PC-9 (cell line): ENCODE data around the gene CDH20. TPM values are rescaled to one million over a fixed set of nuclear protein-coding genes. Genes with fewer than 3 reads are reported as not detected.

Experiments
- BruUV-seq: library from RNA; stranded (reverse); fragments of 400-500 nt; replicated peaks from 2 replicates; lab custom pipeline; 2021; lab: Mats Ljungman, UMichigan
- CTCF ChIA-PET: fragments of 300-600 bp; sonication (Branson Sonifier 250); formaldehyde crosslinking; loops from one replicate; lab custom pipeline; 2022; ENCODE audit warnings: antibody characterized with exemption; lab: Charles Lee
- POLR2A ChIA-PET: fragments of 300-600 bp; sonication (Branson Sonifier 250); formaldehyde crosslinking; loops from one replicate; lab custom pipeline; 2022; ENCODE audit warnings: antibody characterized with exemption; ENCODE audit not compliant: unreplicated experiment; lab: Charles Lee
- DNase-seq, 2 experiments: peaks; one replicate each; pipeline versions ENCODE4 v3.0.0 to v3.0.0-alpha.2; 2015 to 2022; ENCODE audit warnings: mixed read lengths in 1 of 2
- H2AFZ ChIP-seq: fragments of 200-600 bp; sonication (generic); 2 replicates; pipeline ENCODE4 v1.8.1; 2017; ENCODE audit warnings: antibody characterized with exemption
- H3F3A ChIP-seq: fragments of 200-600 bp; sonication (generic); 2 replicates; pipeline ENCODE4 v1.8.1; 2017; ENCODE audit warnings: antibody characterized with exemption, mild to moderate bottlenecking, low read depth; ENCODE audit not compliant: insufficient read depth
- H3K27ac ChIP-seq: fragments of 200-600 bp; sonication (generic); 2 replicates; pipeline ENCODE4 v1.6.1; 2016; ENCODE audit warnings: mixed run types
- H3K27me3 ChIP-seq: fragments of 200-600 bp; sonication (generic); 2 replicates; pipeline ENCODE4 v1.6.1; 2016; ENCODE audit warnings: low read depth, mixed run types; ENCODE audit not compliant: insufficient read depth
- H3K36me3 ChIP-seq: fragments of 200-600 bp; sonication (generic); 2 replicates; pipeline ENCODE4 v1.6.1; 2016; ENCODE audit warnings: low read depth, mixed run types
- H3K4me1 ChIP-seq: fragments of 200-600 bp; sonication (generic); replicated peaks from 2 replicates; pipeline ENCODE4 v1.6.1; 2016; ENCODE audit warnings: mixed run types; ENCODE audit not compliant: insufficient read depth
- H3K4me2 ChIP-seq: fragments of 200-600 bp; sonication (generic); 2 replicates; pipeline ENCODE4 v1.6.1; 2017; ENCODE audit warnings: mixed run types
- H3K4me3 ChIP-seq: fragments of 200-600 bp; sonication (generic); 2 replicates; pipeline ENCODE4 v1.6.1; 2016; ENCODE audit warnings: mixed run types
- H3K79me2 ChIP-seq: fragments of 200-600 bp; sonication (generic); 2 replicates; pipeline ENCODE4 v1.6.1; 2017; ENCODE audit warnings: low read depth, mixed run types
- H3K9me2 ChIP-seq: fragments of 200-600 bp; sonication (generic); 2 replicates; pipeline ENCODE4 v1.8.1; 2017; ENCODE audit warnings: mild to moderate bottlenecking; ENCODE audit not compliant: insufficient read depth
- H3K9me3 ChIP-seq: fragments of 200-600 bp; sonication (generic); 2 replicates; pipeline ENCODE4 v1.8.1; 2016; ENCODE audit warnings: low read depth; ENCODE audit not compliant: insufficient read depth
- H4K20me1 ChIP-seq: fragments of 200-600 bp; sonication (generic); 2 replicates; pipeline ENCODE4 v1.8.1; 2017; ENCODE audit not compliant: insufficient read depth
- EZH2 ChIP-seq: fragments of 200-600 bp; sonication (generic); IDR thresholded peaks from 2 replicates; pipeline ENCODE4 v1.8.0; 2017; ENCODE audit warnings: antibody characterized with exemption, low read depth
- intact Hi-C: fragments of 100-400 bp; cut with micrococcal nuclease; formaldehyde crosslinking; loops from one replicate; pipeline ENCODE4 v1.10.0; 2022; ENCODE audit not compliant: unreplicated experiment
- total RNA-seq: library from RNA; stranded (reverse); gene quantifications from 2 replicates; pipeline ENCODE4 v1.2.3, GENCODE V29; 2021
- TF ChIP-seq, protein P1 (sequence below): fragments of 200-600 bp; sonication (generic); conservative IDR thresholded peaks from 2 replicates; pipeline ENCODE4 v1.6.1; 2017; ENCODE audit warnings: mixed run types, antibody characterized with exemption, mild to moderate bottlenecking, moderate library complexity

The CDH20 gene
- total RNA-seq, 1 experiment from 2014 or later: not detected

DNA sequence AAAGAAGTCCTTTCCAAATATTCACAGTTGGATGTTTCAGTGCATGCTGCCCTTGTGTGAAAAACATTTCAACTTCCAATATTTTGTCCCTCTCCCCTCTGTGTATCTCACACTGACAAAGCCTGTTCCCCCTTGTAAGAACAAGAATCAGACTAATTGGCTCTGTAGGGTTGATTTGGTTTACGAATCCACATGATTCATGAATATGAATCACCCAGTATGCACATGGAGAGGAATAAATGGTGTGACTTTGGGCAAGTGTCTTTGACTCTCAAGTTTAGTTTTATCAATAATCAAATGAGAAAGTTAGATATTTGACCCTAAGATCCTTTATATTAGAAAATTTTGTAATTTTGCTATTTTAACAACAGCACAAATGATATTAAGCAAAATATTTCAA is 9.3 kb upstream of the CDH20 start:
- intact Hi-C loops: loop anchor here (5.0 kb wide), 1 partner anchor 808 kb away; no protein-coding TSS in a partner anchor
- no peaks in the 10 kb centered on the region for H3K9me2 ChIP-seq
- DNase-seq: no peak
- H3K9me3 ChIP-seq: no peaks in the 10 kb centered on the region
- BruUV-seq: no TSS peak
- no peaks in the 10 kb centered on the region for H4K20me1 ChIP-seq
- no peaks in the 10 kb centered on the region for H3F3A ChIP-seq
- ChIA-PET CTCF (no interaction called here), POLR2A (no interaction called here)
- no peaks in the 10 kb centered on the region for H3K4me1 ChIP-seq
- no peak overlapping the region for H3K4me2 ChIP-seq
- TF ChIP-seq EZH2: no peak
- no peak overlapping the region for H2AFZ ChIP-seq
- no peaks in the 10 kb centered on the region for H3K27me3 ChIP-seq
- no peak overlapping the region for H3K27ac ChIP-seq
- H3K36me3 ChIP-seq: no peaks in the 10 kb centered on the region
- H3K79me2 ChIP-seq: no peaks in the 10 kb centered on the region
- no peak overlapping the region for H3K4me3 ChIP-seq

DNA sequence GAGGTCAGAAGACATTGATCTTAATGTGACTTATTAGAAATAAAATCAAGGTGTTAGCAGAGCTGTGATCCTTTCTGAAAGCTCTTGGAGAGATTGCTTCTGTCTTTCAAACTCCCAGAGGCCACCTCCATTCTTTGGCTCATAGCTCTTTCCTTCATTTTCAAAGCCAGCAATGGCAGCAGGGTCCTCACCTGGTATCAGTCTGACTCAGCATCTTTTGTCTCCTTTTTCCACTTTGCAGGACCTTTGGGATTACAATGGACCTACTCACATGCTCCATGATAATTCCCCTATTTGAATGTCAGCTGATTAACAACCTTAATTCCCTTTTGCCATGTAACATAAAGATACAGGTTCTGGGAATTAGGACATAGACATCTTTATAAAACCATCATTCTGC is 6.8 kb upstream of the CDH20 start:
- Histone ChIP-seq H3K79me2 (no peaks in the 10 kb centered on the region), H3K4me2 (no peak overlapping the region), H3K27ac (no peak overlapping the region), H3K4me3 (no peak overlapping the region), H4K20me1 (no peaks in the 10 kb centered on the region), H2AFZ (no peak overlapping the region), H3K4me1 (no peaks in the 10 kb centered on the region), H3K27me3 (no peaks in the 10 kb centered on the region), H3F3A (no peaks in the 10 kb centered on the region), H3K36me3 (no peaks in the 10 kb centered on the region), H3K9me2 (no peaks in the 10 kb centered on the region), H3K9me3 (no peaks in the 10 kb centered on the region)
- ChIA-PET CTCF (no interaction called here), POLR2A (no interaction called here)
- intact Hi-C loops: no loop called here
- DNase-seq: no peak
- BruUV-seq: no TSS peak
- no peak for TF ChIP-seq EZH2
- TF ChIP-seq, protein P1, sequence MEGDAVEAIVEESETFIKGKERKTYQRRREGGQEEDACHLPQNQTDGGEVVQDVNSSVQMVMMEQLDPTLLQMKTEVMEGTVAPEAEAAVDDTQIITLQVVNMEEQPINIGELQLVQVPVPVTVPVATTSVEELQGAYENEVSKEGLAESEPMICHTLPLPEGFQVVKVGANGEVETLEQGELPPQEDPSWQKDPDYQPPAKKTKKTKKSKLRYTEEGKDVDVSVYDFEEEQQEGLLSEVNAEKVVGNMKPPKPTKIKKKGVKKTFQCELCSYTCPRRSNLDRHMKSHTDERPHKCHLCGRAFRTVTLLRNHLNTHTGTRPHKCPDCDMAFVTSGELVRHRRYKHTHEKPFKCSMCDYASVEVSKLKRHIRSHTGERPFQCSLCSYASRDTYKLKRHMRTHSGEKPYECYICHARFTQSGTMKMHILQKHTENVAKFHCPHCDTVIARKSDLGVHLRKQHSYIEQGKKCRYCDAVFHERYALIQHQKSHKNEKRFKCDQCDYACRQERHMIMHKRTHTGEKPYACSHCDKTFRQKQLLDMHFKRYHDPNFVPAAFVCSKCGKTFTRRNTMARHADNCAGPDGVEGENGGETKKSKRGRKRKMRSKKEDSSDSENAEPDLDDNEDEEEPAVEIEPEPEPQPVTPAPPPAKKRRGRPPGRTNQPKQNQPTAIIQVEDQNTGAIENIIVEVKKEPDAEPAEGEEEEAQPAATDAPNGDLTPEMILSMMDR: no peak

DNA sequence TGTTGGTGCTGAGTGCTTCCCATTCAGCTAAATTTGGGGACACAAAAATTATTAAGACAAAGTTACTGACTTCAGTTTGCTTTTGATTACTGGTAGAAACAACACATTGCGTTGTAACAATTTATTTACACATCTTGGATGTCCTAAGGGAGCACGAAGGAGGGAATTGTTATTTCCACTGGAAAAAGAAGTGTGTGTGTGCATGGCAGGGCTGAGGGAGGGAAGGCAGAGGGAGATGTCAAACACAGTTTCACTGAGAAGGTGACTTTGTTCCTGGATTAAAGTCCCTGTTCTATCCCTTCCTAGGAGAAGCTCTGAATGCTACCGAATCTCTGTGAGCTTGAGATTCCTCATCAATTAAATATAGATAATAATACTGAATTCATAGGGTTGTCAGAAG is 3.8 kb upstream of the CDH20 start:
- POLR2A ChIA-PET: no interaction called here
- Histone ChIP-seq H3K4me2 (no peak overlapping the region), H2AFZ (no peak overlapping the region), H3K4me1 (no peaks in the 10 kb centered on the region), H4K20me1 (no peaks in the 10 kb centered on the region), H3K36me3 (no peaks in the 10 kb centered on the region), H3K9me3 (no peaks in the 10 kb centered on the region), H3K9me2 (no peaks in the 10 kb centered on the region), H3K4me3 (no peak overlapping the region), H3K27ac (no peak overlapping the region), H3F3A (no peaks in the 10 kb centered on the region), H3K27me3 (no peaks in the 10 kb centered on the region), H3K79me2 (no peaks in the 10 kb centered on the region)
- BruUV-seq: no TSS peak
- intact Hi-C loops: no loop called here
- no peak for TF ChIP-seq EZH2
- TF ChIP-seq, protein P1: no peak
- no peak for DNase-seq
- CTCF ChIA-PET: no interaction called here

DNA sequence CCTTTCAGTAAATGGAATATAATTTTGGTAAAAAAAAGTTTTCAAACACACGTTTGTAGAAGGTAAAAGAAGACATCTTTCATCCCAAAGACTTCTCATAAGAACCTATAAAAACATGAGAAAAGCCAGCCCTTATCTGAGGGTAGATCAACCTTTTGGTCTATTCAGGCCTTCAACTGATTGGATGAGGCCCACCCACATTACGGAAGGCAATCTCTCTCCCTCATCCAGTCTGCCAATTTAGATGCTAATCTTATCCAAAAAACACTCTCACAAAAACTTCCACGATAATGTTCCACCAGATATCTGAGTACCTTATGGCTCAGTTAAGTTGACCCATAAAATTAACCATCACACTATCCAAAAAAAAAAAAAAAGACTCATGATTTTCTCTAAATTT is 2.2 kb upstream of the CDH20 start:
- intact Hi-C loops: no loop called here
- H3K4me1 ChIP-seq: no peaks in the 10 kb centered on the region
- BruUV-seq: no TSS peak
- no peak for DNase-seq
- H3K9me2 ChIP-seq: no peaks in the 10 kb centered on the region
- H3K36me3 ChIP-seq: no peaks in the 10 kb centered on the region
- H3F3A ChIP-seq: no peaks in the 10 kb centered on the region
- H3K9me3 ChIP-seq: no peaks in the 10 kb centered on the region
- H2AFZ ChIP-seq: no peak overlapping the region
- no peaks in the 10 kb centered on the region for H4K20me1 ChIP-seq
- POLR2A ChIA-PET: no interaction called here
- CTCF ChIA-PET: no interaction called here
- H3K79me2 ChIP-seq: no peaks in the 10 kb centered on the region
- no peaks in the 10 kb centered on the region for H3K27me3 ChIP-seq
- H3K27ac ChIP-seq: no peak overlapping the region
- no peak for TF ChIP-seq EZH2
- TF ChIP-seq, protein P1: no peak
- no peak overlapping the region for H3K4me2 ChIP-seq
- no peak overlapping the region for H3K4me3 ChIP-seq
